ENCODE data around the gene DPY30.

The DPY30 gene

DNA sequence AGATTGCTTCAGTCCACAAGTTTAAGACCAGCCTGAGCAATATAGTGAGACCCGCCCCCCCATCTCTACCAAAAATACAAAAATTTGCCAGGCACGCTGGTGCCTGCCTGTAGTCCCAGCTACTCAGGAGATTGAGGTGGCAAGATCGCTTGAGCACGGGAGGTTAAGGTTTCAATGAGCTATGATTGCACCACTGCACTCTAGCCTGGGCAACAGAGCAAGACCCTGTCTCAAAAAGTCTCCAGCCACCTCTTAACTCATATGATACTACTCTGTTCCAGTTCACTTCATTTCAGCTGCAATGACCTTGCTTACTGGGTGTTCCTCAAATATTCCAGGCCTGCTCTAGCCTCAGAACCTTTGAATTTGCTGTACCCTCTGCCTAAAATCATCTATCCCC lies 40.2 kb downstream of the DPY30 start:
- Histone ChIP-seq H3K9me2 (replicated peaks; ENCODE audit: insufficient read depth, low read length) (no peaks in the 10 kb centered on the region), H3K27ac (ENCODE audit: low read length) (no peak overlapping the region)

DNA sequence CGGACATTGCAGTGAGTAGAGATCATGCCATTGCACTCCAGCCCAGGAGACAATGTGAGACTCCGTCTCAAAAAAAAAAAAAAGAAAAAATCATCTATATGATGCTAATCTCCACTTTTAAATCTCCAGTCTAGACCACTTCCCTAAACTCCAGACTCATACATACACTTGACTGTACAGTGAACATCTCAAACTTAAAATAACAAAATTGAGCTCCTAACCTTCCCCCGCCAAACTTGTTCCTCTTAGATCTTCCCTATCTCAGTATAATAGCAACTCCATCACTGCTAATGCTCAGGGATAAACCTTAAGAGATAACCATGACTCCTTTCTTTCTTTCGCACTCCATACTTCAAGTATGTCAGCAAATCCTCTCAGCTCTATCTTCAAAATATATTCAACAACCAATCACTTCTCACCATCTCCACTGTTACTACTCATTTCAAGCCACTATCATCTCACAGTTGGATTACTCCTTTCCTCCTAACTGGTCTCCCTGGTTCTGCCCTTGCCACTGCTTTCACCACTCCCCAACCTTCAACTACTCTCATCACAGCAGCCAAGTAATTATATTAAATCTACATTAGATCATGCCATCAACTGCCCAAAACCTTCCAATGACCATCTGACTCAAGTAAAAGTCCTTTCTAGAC lies 40.7 kb downstream of the DPY30 start:
- peaks cover 5% of the 10 kb centered on the region; the same call in 1 of the 2 replicates for H4K20me1 ChIP-seq (ENCODE audit: insufficient read depth, low read length)
- no peak overlapping the region for H3K9ac ChIP-seq (ENCODE audit: low read length)
- no peaks in the 10 kb centered on the region for H3F3A ChIP-seq (ENCODE audit: insufficient read depth, low read length)
- H3K27ac ChIP-seq (ENCODE audit: low read length): no peak overlapping the region
- H2AFZ ChIP-seq (ENCODE audit: low read length): no peak overlapping the region
- TF ChIP-seq EZH2 (optimal IDR thresholded peaks at IDR 0.05; ENCODE audit: low read depth, low read length) (no peak), EZH2phosphoT487 (IDR thresholded peaks at IDR 0.05; ENCODE audit: low read length) (no peak)
- TF ChIP-seq, protein P1, sequence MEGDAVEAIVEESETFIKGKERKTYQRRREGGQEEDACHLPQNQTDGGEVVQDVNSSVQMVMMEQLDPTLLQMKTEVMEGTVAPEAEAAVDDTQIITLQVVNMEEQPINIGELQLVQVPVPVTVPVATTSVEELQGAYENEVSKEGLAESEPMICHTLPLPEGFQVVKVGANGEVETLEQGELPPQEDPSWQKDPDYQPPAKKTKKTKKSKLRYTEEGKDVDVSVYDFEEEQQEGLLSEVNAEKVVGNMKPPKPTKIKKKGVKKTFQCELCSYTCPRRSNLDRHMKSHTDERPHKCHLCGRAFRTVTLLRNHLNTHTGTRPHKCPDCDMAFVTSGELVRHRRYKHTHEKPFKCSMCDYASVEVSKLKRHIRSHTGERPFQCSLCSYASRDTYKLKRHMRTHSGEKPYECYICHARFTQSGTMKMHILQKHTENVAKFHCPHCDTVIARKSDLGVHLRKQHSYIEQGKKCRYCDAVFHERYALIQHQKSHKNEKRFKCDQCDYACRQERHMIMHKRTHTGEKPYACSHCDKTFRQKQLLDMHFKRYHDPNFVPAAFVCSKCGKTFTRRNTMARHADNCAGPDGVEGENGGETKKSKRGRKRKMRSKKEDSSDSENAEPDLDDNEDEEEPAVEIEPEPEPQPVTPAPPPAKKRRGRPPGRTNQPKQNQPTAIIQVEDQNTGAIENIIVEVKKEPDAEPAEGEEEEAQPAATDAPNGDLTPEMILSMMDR (IDR thresholded peaks at IDR 0.05; ENCODE audit: low read length): no peak
- no peaks in the 10 kb centered on the region for H3K9me3 ChIP-seq (replicated peaks; ENCODE audit: insufficient read depth, low read length)
- H3K9me2 ChIP-seq (replicated peaks; ENCODE audit: insufficient read depth, low read length): no peaks in the 10 kb centered on the region
- H3K79me2 ChIP-seq (ENCODE audit: low read length): peaks cover 92% of the 10 kb centered on the region
- H3K4me3 ChIP-seq (ENCODE audit: low read length): no peak overlapping the region
- no peaks in the 10 kb centered on the region for H3K27me3 ChIP-seq (replicated peaks; ENCODE audit: insufficient read depth, low read length)
- no peak for DNase-seq
- no peak overlapping the region for H3K4me2 ChIP-seq (ENCODE audit: low read depth, low read length)
- H3K36me3 ChIP-seq (replicated peaks; ENCODE audit: insufficient read depth, low read length): no peaks in the 10 kb centered on the region
- no peaks in the 10 kb centered on the region for H3K4me1 ChIP-seq (ENCODE audit: low read length)

More for the DNA sequence above, 40.2 kb downstream of the DPY30 start:
- H3K4me1 ChIP-seq (ENCODE audit: low read length): no peaks in the 10 kb centered on the region
- H4K20me1 ChIP-seq (ENCODE audit: insufficient read depth, low read length): peaks cover 5% of the 10 kb centered on the region; the same call in 1 of the 2 replicates
- H3K9ac ChIP-seq (ENCODE audit: low read length): no peak overlapping the region
- TF ChIP-seq, protein P1 (IDR thresholded peaks at IDR 0.05; ENCODE audit: low read length): no peak
- TF ChIP-seq EZH2phosphoT487 (IDR thresholded peaks at IDR 0.05; ENCODE audit: low read length) (no peak), EZH2 (optimal IDR thresholded peaks at IDR 0.05; ENCODE audit: low read depth, low read length) (no peak)
- H3K4me3 ChIP-seq (ENCODE audit: low read length): no peak overlapping the region
- H3K4me2 ChIP-seq (ENCODE audit: low read depth, low read length): no peak overlapping the region
- no peaks in the 10 kb centered on the region for H3K36me3 ChIP-seq (replicated peaks; ENCODE audit: insufficient read depth, low read length)
- peaks cover 93% of the 10 kb centered on the region for H3K79me2 ChIP-seq (ENCODE audit: low read length)
- H3K27me3 ChIP-seq (replicated peaks; ENCODE audit: insufficient read depth, low read length): no peaks in the 10 kb centered on the region
- H2AFZ ChIP-seq (ENCODE audit: low read length): no peak overlapping the region
- no peak for DNase-seq
- H3F3A ChIP-seq (ENCODE audit: insufficient read depth, low read length): no peaks in the 10 kb centered on the region
- H3K9me3 ChIP-seq (replicated peaks; ENCODE audit: insufficient read depth, low read length): no peaks in the 10 kb centered on the region

DNA sequence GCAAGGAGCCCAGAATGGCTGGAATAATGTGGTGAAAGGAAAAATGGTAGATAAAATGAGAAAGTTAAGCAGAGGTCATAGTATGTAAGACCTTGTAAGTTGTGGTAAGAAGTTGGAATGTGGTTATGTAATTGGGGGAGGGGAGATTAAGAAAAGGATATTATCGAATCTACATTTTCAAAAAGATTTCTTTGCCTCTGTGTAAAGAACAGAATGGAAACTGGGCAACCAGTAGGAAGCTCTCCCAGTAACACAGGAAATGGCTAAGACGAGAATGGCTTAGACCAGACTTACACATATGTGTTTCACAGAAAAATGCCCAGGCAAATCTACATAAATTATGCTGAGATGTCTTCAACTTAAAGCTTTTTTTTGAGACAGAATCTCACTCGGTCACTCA lies 42.0 kb downstream of the DPY30 start:
- H3K9me3 ChIP-seq (replicated peaks; ENCODE audit: insufficient read depth, low read length): no peaks in the 10 kb centered on the region
- H3K27ac ChIP-seq (ENCODE audit: low read length): no peak overlapping the region

More for the DNA sequence above, 42.0 kb downstream of the DPY30 start:
- DNase-seq: no peak
- H3F3A ChIP-seq (ENCODE audit: insufficient read depth, low read length): no peaks in the 10 kb centered on the region
- no peaks in the 10 kb centered on the region for H3K27me3 ChIP-seq (replicated peaks; ENCODE audit: insufficient read depth, low read length)
- 0 out of 2 replicates have a peak, but pooled peaks cover 11% of the 10 kb centered on the region for H4K20me1 ChIP-seq (ENCODE audit: insufficient read depth, low read length)
- H3K36me3 ChIP-seq (replicated peaks; ENCODE audit: insufficient read depth, low read length): no peaks in the 10 kb centered on the region
- H3K9me2 ChIP-seq (replicated peaks; ENCODE audit: insufficient read depth, low read length): no peaks in the 10 kb centered on the region
- no peak overlapping the region for H2AFZ ChIP-seq (ENCODE audit: low read length)
- TF ChIP-seq EZH2phosphoT487 (IDR thresholded peaks at IDR 0.05; ENCODE audit: low read length) (no peak), EZH2 (optimal IDR thresholded peaks at IDR 0.05; ENCODE audit: low read depth, low read length) (no peak)
- TF ChIP-seq, protein P1 (IDR thresholded peaks at IDR 0.05; ENCODE audit: low read length): no peak
- H3K79me2 ChIP-seq (ENCODE audit: low read length): peaks cover 91% of the 10 kb centered on the region
- no peak overlapping the region for H3K4me3 ChIP-seq (ENCODE audit: low read length)
- no peaks in the 10 kb centered on the region for H3K4me1 ChIP-seq (ENCODE audit: low read length)
- no peak overlapping the region for H3K9ac ChIP-seq (ENCODE audit: low read length)
- no peak overlapping the region for H3K4me2 ChIP-seq (ENCODE audit: low read depth, low read length)
